G401.6 (cell line): ENCODE results near the gene DEPDC1B.
"Not testable (repeated sequence)": the region's sequence is repeated elsewhere in the genome, so short reads cannot be mapped to it uniquely, and the experiment has no call there.

ENCODE experiments used
- FAIRE-seq: peaks from 2 replicates; lab custom pipeline; 2012; peaks lifted over from hg19 to GRCh38; lab: Jason Lieb, UNC

Gene DEPDC1B

GRCh38 chr5:60640901-60641300, 59.1 kb downstream of the DEPDC1B start:
- FAIRE-seq = no peak

- no peak for FAIRE-seq
These were observed 60.4 kb downstream of the DEPDC1B start for GRCh38 chr5:60639544-60639943.

DNA sequence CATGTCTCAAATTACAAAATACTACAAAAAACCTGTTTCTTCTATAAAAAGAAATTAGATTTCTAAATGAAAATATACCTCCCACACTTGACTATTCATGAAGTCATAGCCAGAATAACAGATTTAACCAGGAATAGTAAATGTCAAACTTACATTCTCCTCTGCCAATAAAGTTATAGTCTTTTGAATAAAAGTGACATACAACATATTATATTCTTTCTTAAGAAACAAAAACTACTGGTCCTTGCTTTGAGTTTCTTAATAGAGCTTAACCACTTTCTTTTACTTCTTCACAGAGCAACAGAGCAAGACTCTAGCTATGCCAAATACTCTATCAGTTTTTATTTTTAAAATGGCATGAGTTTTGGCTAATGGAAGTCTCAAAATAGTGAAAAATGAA, 61.7 kb downstream of the DEPDC1B start:
- no peak for FAIRE-seq

GRCh38 chr5:60636644-60637043, 63.3 kb downstream of the DEPDC1B start:
- FAIRE-seq = no peak

- no peak for FAIRE-seq
These were observed 64.0 kb downstream of the DEPDC1B start for GRCh38 chr5:60636001-60636400.

DNA sequence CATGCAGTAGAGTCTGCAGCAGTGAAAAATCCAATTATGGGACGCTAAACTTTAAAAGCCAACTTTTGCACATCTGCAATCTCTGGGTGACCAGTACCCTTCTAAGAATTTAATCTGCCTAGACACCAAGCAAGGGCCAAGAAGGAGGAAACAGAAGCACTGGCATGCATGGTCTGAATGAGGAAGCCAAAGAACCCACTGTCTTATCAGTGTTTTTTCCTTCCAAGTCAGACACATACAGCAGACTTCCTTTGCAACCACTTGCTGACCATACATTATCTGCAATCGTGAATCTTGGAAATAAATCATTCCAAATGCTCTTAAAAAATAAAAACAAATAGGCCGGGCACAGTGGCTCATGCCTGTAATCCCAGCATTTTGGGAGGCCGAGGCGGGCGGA, 65.9 kb downstream of the DEPDC1B start:
- no peak for FAIRE-seq

- no peak for FAIRE-seq
These were observed 66.6 kb downstream of the DEPDC1B start for GRCh38 chr5:60633341-60633740.

DNA sequence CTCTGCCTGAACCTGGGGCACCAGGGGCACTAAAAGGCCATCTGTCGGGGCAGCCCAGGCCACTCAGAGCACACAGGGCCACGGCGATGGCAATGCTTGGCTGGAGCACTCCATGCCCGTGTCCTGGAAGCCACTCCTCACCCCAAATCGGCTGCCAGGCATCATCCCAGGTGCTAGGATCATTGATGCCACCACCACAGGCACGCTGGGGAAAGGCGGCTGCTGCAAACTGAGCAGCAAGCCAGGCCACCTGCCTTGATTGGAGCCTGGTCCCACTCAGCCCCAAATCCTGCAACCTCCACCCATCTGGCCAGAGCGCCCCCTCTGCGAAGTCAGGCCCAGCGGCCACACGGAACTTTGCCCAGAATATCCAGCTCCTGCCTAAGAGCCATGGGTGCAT, 67.8 kb downstream of the DEPDC1B start:
- no peak for FAIRE-seq

DNA sequence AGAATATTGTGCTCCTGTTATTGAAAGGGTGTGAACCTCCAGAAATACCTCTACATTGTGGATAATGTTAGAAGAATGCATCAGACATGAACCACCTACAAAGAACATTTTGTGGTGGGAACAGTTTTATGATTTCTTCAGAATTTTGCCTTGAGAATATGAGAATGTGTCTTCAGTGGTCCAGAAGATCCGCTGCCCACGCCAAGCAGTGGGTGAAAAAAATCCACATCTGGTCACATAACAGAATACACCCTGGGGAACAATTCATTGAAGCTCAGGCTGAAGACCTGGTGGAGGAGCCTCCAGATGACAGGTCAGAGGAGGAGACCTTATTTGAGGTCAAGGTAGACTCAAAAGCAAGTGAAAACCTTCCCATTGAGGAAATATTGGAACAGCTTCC, 69.1 kb downstream of the DEPDC1B start:
- no peak for FAIRE-seq

DNA sequence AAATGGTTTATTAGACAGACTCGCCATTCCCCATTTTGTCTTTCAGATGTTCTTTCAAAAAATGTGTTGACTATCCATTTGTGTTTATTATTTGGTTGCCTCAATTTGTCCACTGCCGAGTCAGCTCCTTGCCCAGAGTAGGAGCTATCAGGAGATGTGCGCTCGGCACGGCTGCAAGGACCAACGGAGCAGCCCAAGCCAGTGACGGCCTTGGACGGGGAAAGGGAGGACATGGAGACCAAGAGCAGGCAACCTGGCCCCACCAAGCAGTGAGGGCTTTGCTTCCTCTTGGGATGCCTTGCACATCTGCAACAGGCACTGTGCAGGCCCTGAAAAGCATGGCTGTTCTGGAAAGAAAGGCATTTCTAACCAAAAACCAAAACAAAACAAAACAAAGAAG, 69.8 kb downstream of the DEPDC1B start:
- no peak for FAIRE-seq

DNA sequence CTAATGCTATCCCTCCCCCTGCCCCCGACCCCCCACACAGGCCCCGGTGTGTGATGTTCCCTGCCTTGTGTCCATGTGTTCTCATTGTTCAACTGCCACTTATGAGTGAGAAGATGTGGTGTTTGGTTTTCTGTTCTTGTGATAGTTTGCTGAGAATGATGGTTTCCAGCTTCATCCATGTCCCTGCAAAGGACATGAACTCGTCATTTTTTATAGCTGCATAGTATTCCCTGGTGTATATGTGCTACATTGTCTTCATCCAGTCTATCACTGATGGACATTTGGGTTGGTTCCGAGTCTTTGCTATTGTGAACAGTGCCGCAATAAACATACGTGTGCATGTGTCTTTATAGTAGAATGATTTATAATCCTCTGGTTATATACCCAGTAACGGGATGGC, 75.1 kb downstream of the DEPDC1B start:
- not testable (repeated sequence) for FAIRE-seq

GRCh38 chr5:60620752-60621151, 79.2 kb downstream of the DEPDC1B start:
- FAIRE-seq = not testable (repeated sequence)

GRCh38 chr5:60613826-60614225, 86.1 kb downstream of the DEPDC1B start:
- no peak for FAIRE-seq

DNA sequence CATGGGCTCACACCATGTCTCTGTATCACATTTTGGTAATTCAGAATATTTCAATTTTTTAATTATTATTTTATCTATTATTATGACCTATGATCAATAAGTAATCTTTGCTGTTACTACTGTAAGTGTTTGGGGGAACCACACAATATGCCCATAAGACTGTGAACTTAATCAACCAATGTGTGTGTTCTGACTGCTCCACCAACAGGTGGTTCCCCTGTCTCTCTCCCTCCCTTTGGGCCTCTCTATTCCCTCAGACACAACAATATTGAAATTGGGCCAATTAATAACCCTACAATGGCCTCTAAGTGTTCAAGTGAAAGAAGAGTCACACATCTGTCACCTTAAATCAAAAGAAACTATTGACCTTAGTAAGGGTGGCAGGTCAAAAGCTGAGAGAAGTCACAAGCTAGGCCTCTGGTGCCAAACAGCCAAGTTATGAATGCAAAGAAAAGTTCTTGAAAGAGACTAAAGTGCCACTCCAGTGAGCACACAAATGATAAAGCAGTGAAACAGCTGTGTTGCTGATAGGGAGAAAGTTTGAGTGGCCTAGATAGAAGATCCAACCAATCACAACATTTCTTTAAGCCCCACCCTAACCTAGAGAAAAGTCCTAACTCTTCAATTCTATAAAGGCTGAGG, 88.7 kb downstream of the DEPDC1B start:
- no peak for FAIRE-seq

GRCh38 chr5:60604771-60605170, 95.2 kb downstream of the DEPDC1B start:
- FAIRE-seq = no peak

DNA sequence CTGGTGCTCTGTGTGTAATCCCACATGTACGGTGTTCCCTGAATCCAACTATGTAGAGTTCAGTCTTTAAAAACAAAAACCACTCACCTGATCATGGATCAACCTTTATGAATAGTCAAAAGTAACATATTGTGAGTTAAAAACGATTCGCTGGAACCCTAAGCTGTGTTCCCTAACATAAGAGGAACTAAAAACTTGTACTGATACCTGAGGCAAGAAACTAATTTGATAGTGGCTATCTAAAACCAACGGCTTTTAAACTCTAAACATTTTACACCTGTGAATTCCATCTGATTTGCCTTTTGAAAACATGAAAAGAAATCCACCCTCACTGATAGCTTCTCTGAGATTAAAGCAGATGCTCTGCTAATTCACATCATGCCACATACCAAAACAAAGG, 101.5 kb downstream of the DEPDC1B start:
- no peak for FAIRE-seq

- no peak for FAIRE-seq
These were observed 102.2 kb downstream of the DEPDC1B start for GRCh38 chr5:60597572-60598320.

DNA sequence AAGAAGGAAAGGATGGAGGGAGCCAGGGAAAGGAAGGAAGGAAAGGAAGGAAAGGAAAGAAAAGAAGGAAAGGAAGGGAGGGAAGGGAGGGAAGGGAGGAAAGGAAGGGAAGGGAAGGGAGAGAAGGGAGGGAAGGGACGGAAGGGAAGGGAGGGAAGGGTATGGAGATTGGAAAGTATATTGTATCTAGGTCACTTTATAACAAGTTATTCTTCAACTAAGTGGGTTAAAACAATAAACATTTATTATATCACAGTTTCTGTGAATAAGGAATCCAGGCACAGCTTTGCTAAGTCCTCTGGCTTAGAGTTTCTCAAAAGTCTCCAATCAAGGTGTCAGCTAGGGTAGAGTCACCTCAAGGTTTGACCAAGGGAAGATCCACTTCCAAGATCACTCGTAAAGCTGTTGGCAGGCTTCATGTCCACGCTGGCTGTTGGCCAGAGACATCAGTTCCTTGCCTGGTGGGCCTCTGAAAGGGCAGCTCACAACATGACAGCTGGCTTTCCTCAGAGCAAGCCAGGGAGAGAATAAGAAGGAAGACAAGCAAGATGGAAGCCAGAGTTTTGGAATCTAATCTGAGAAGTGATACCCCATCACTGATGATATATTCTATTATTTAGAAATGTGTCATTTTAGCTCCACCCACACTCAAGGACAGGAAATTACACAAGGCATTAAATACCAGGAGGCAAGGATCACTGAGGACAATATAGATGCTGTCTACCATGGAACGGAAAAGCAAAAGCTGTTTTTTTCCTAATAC, 105.1 kb downstream of the DEPDC1B start:
- no peak for FAIRE-seq

DNA sequence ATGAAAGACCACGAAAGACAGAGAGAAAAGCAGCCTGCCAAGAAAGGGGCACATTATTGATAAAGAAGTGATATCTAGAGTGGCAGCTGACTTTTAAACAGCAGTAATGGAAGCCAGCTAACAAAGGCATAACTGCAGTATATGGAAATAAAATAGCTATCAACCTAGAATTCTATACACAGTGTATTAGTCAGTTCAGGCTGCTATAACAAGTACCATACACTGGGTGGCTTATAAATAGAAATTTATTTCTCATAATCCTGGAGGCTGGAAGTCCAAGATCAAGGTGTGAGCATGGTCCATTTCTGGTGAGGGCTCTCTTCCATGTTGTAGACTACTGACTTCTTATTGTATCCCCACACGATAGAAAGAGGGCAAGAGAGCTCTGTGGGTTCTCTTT, 109.8 kb downstream of the DEPDC1B start:
- FAIRE-seq = no peak

- not testable (repeated sequence) for FAIRE-seq
These were observed 112.7 kb downstream of the DEPDC1B start for GRCh38 chr5:60587312-60587711.

- FAIRE-seq = peak; percentile 81
These were observed 113.6 kb downstream of the DEPDC1B start for GRCh38 chr5:60586307-60586901.

- FAIRE-seq = no peak
These were observed 114.3 kb downstream of the DEPDC1B start for GRCh38 chr5:60585618-60586017.

GRCh38 chr5:60584304-60584703, 115.7 kb downstream of the DEPDC1B start:
- no peak for FAIRE-seq
